Lung (tissue), 12 donors: Measurements from ENCODE around the gene PRKCZ. TPM values are rescaled to one million over a fixed set of nuclear protein-coding genes. Genes with fewer than 3 reads are reported as not detected.

ENCODE experiments used
- ATAC-seq: fragments of 200-7000 bp; cut with Tn5 transposase; one replicate; pipeline ENCODE4 v1.9.1; 2020; ENCODE audit warnings: moderate number of reproducible peaks; ENCODE audit not compliant: insufficient read depth, low FRiP score
- DNase-seq, 3 donors: peaks; one replicate each; pipeline ENCODE4 v3.0.0-alpha.2; 2013 to 2017
- H3K27ac ChIP-seq, 2 donors: one replicate each; pipeline ENCODE4 v1.5.1; 2013; ENCODE audit warnings: mild to moderate bottlenecking in 2 of 2, moderate library complexity in 2 of 2, control low read depth in 1 of 2, inconsistent platforms in 1 of 2, low read depth in 1 of 2, low read length in 1 of 2
- H3K27me3 ChIP-seq, 3 donors: one replicate each; pipeline ENCODE4 v1.5.1; 2013; ENCODE audit warnings: low read length in 2 of 3; ENCODE audit not compliant: control insufficient read depth in 3 of 3, insufficient read depth in 3 of 3
- H3K36me3 ChIP-seq, 4 donors: one replicate each; pipeline ENCODE4 v1.5.1; 2013; ENCODE audit warnings: low read length in 4 of 4, mild to moderate bottlenecking in 1 of 4, moderate library complexity in 1 of 4; ENCODE audit not compliant: control insufficient read depth in 4 of 4, insufficient read depth in 4 of 4
- H3K4me1 ChIP-seq, 5 donors: one replicate each; pipeline ENCODE4 v1.5.1; 2013; ENCODE audit warnings: low read length in 5 of 5, mild to moderate bottlenecking in 2 of 5, moderate library complexity in 1 of 5; ENCODE audit not compliant: control insufficient read depth in 5 of 5, insufficient read depth in 5 of 5
- H3K4me3 ChIP-seq: one replicate; pipeline ENCODE4 v1.5.1; 2013; ENCODE audit warnings: mild to moderate bottlenecking, control low read depth, moderate library complexity
- H3K9ac ChIP-seq, 2 donors: one replicate each; pipeline ENCODE4 v1.5.1; 2013; ENCODE audit warnings: low read length in 2 of 2, control low read depth in 1 of 2; ENCODE audit not compliant: insufficient read depth in 1 of 2
- H3K9me3 ChIP-seq, 4 donors: one replicate each; pipeline ENCODE4 v1.5.1; 2013; ENCODE audit warnings: low read length in 3 of 4, mild to moderate bottlenecking in 1 of 4, moderate library complexity in 1 of 4; ENCODE audit not compliant: control insufficient read depth in 4 of 4, insufficient read depth in 3 of 4
- CTCF ChIP-seq: IDR thresholded peaks from 2 replicates; pipeline ENCODE4 v1.5.1; 2012; ENCODE audit warnings: mild to moderate bottlenecking; ENCODE audit errors: control extremely low read depth, extremely low read depth
- WGBS, 2 donors: extraction: QIAGEN DNeasy Blood & Tissue Kit; methylation state at CpG; one replicate each; pipeline ENCODE4 v1.1.7; 2013; 5-methylcytosine and 5-hydroxymethylcytosine counted together
- polyA plus RNA-seq, 2 donors: library from polyadenylated mRNA; stranded (reverse); fragments of 200-250 nt; gene quantifications; one replicate each; pipeline ENCODE4 v1.2.1, GENCODE V29; 2013
- total RNA-seq, 2 donors: library from RNA; depleted of rRNA in 1 of 2; stranded (reverse); fragments of >200 nt in 1 of 2; gene quantifications; one replicate each; pipeline ENCODE4 v1.2.1, GENCODE V29; 2014 to 2021
- donor health status: control.
- donor health status: control.
- donor health status: Bipolar disorder and iron deficiency.
- donor health status: healthy.
- donor health status: DM: yes; HTN: yes; CAD: no.

Gene PRKCZ
- total and polyA plus RNA-seq, 4 donors, result 55.2 to 149 (median 117) TPM

- 93 to 95% methylated on average over 33 of the region's 33 CpGs for WGBS, 2 donors
- peaks cover 0 to 24% (median 3%) of the 10 kb centered on the region in 4 donors for H3K36me3 ChIP-seq
- H3K4me1 ChIP-seq, result peaks cover 0 to 8% (median 0%) of the 10 kb centered on the region in 5 donors
- no peaks in the 10 kb centered on the region for H3K27me3 ChIP-seq
- no peaks in the 10 kb centered on the region for H3K9me3 ChIP-seq
- no peak overlapping the region for H3K4me3 ChIP-seq
- no peak overlapping the region for H3K9ac ChIP-seq
- no peak for TF ChIP-seq CTCF
- H3K27ac ChIP-seq, result no peak overlapping the region
- DNase-seq (no peak), ATAC-seq (no peak)
Measured at GRCh38 chr1:2184934-2185333, 134.7 kb downstream of the PRKCZ start.

GRCh38 chr1:2185880-2186855, 136.0 kb downstream of the PRKCZ start:
- peaks cover 0 to 18% (median 3%) of the 10 kb centered on the region in 4 donors for H3K36me3 ChIP-seq
- H3K27me3 ChIP-seq, result no peaks in the 10 kb centered on the region
- H3K4me1 ChIP-seq, result peaks cover 5 to 20% (median 6%) of the 10 kb centered on the region in 5 donors
- no peak overlapping the region for H3K4me3 ChIP-seq
- H3K9ac ChIP-seq, result no peak overlapping the region
- no peaks in the 10 kb centered on the region for H3K9me3 ChIP-seq
- H3K27ac ChIP-seq, result no peak overlapping the region
- TF ChIP-seq CTCF, result no peak
- ATAC-seq (no peak), DNase-seq (no peak)
- WGBS, 2 donors, result 95 to 96% methylated on average over 38 of the region's 38 CpGs

- Histone ChIP-seq H3K27ac (no peak overlapping the region), H3K9me3 (no peaks in the 10 kb centered on the region), H3K4me1 (peaks cover 5 to 24% (median 9%) of the 10 kb centered on the region in 5 donors), H3K27me3 (no peaks in the 10 kb centered on the region), H3K9ac (no peak overlapping the region), H3K36me3 (peaks cover 0 to 16% (median 3%) of the 10 kb centered on the region in 4 donors), H3K4me3 (no peak overlapping the region)
- WGBS, 2 donors, result 90 to 94% methylated on average over 9 of the region's 9 CpGs
- ATAC-seq (no peak), DNase-seq (no peak)
- no peak for TF ChIP-seq CTCF
Measured at GRCh38 chr1:2186901-2187300, 136.7 kb downstream of the PRKCZ start.
